Measurements from ENCODE around the gene TBCE.

TBCE gene

GRCh38 chr1:235409042-235409820 lies 42.0 kb downstream of the TBCE start:
- no peak for DNase-seq
- CTCF ChIA-PET, result interaction anchor here (1.2 kb wide), 1 partner anchor 8 kb away, joined by 5 read pairs; no protein-coding TSS in a partner anchor
- H3K36me3 Mint-ChIP-seq, result peaks cover 4% of the 10 kb centered on the region
- no peak overlapping the region for H3K4me3 Mint-ChIP-seq
- no peaks in the 10 kb centered on the region for H3K9me3 Mint-ChIP-seq
- no peak overlapping the region for H3K27ac Mint-ChIP-seq
- peaks cover 3% of the 10 kb centered on the region for H3K4me1 Mint-ChIP-seq
- H3K27me3 Mint-ChIP-seq, result no peaks in the 10 kb centered on the region

DNA sequence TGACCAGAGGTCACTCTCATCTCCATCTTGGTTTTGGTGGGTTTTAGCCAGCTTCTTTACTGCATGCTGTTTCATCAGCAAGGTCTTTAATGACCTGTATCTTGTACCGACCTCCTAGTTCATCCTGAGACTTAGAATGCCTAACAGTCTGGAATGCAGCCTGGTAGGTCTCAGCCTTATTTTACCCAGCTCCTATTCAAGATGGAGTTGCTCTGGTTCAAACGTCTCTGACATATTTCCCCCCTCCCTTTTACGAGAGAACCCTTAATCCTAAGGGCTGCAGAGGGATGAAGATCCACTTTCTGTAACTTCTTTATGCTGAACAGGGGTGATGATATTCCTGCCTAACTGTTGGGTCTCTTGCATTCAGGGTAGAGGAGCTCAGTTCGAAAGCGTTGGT lies 43.2 kb downstream of the TBCE start:
- no peak overlapping the region for H3K4me3 Mint-ChIP-seq
- DNase-seq, result no peak
- H3K4me1 Mint-ChIP-seq, result peaks cover 3% of the 10 kb centered on the region
- peaks cover 8% of the 10 kb centered on the region for H3K36me3 Mint-ChIP-seq
- no peaks in the 10 kb centered on the region for H3K27me3 Mint-ChIP-seq
- CTCF ChIA-PET, result interaction anchor here (1.2 kb wide), 1 partner anchor 157 kb away, joined by 4 read pairs; no protein-coding TSS in a partner anchor
- no peaks in the 10 kb centered on the region for H3K9me3 Mint-ChIP-seq
- no peak overlapping the region for H3K27ac Mint-ChIP-seq

- Mint-ChIP-seq H3K4me1 (peaks cover 3% of the 10 kb centered on the region), H3K27me3 (no peaks in the 10 kb centered on the region), H3K27ac (peak overlapping the region; percentile 26), H3K36me3 (peaks cover 8% of the 10 kb centered on the region), H3K4me3 (no peak overlapping the region), H3K9me3 (no peaks in the 10 kb centered on the region)
- no peak for DNase-seq
- CTCF ChIA-PET, result interaction anchor here (1.2 kb wide), 1 partner anchor 159 kb away, joined by 4 read pairs; no protein-coding TSS in a partner anchor
Observed at GRCh38 chr1:235411489-235412486, 44.6 kb downstream of the TBCE start.

- H3K27me3 Mint-ChIP-seq, result no peaks in the 10 kb centered on the region
- no peak overlapping the region for H3K4me3 Mint-ChIP-seq
- peak; percentile 72 for DNase-seq
- H3K27ac Mint-ChIP-seq, result no peak overlapping the region
- H3K4me1 Mint-ChIP-seq, result peaks cover 3% of the 10 kb centered on the region
- H3K36me3 Mint-ChIP-seq, result peaks cover 8% of the 10 kb centered on the region
- CTCF ChIA-PET, result interaction anchor here (0.6 to 3.4 kb wide), 26 partner anchors 10 to 928 kb away, joined by 3 to 47 read pairs (median 3); no protein-coding TSS in a partner anchor
- H3K9me3 Mint-ChIP-seq, result no peaks in the 10 kb centered on the region
Observed at GRCh38 chr1:235415008-235415904, 48.0 kb downstream of the TBCE start.

DNA sequence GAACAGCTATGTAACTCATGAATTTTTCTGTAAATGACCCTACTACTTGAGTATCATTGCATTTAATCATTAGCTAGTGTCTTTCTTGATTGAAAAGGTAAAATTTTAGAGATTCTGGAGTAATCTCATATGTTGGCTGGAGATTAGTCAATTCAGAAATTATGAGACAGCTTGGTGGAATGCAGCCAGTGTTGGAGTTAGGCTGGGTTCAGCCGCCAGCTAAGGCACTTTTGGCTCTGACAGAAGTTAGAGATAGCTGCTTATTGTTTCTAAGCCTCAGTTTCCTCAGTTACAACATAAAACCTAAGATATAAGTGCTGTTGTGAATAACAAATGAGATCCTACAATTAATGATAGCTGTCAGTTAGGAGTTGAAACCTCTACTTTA lies 49.4 kb downstream of the TBCE start:
- Mint-ChIP-seq H3K36me3 (peaks cover 8% of the 10 kb centered on the region), H3K27me3 (no peaks in the 10 kb centered on the region), H3K4me3 (no peak overlapping the region), H3K9me3 (no peaks in the 10 kb centered on the region), H3K4me1 (peaks cover 3% of the 10 kb centered on the region), H3K27ac (no peak overlapping the region)
- CTCF ChIA-PET, result interaction anchor here (0.6 to 3.4 kb wide), 41 partner anchors 8 to 1106 kb away, joined by 3 to 47 read pairs (median 5); partner anchors contain the start of genes RBM34 and TOMM20
- no peak for DNase-seq

- peaks cover 8% of the 10 kb centered on the region for H3K36me3 Mint-ChIP-seq
- H3K9me3 Mint-ChIP-seq, result no peaks in the 10 kb centered on the region
- no peak overlapping the region for H3K27ac Mint-ChIP-seq
- peaks cover 3% of the 10 kb centered on the region for H3K4me1 Mint-ChIP-seq
- no peak overlapping the region for H3K4me3 Mint-ChIP-seq
- CTCF ChIA-PET, result interaction anchor here (0.6 to 3.4 kb wide), 36 partner anchors 9 to 1106 kb away, joined by 3 to 47 read pairs (median 5); partner anchors contain the start of genes RBM34 and TOMM20
- peak; percentile 78 for DNase-seq
- no peaks in the 10 kb centered on the region for H3K27me3 Mint-ChIP-seq
Observed at GRCh38 chr1:235417086-235417697, 50.0 kb downstream of the TBCE start.

- H3K27me3 Mint-ChIP-seq, result no peaks in the 10 kb centered on the region
Observed at GRCh38 chr1:235421751-235422150, 54.5 kb downstream of the TBCE start.

DNA sequence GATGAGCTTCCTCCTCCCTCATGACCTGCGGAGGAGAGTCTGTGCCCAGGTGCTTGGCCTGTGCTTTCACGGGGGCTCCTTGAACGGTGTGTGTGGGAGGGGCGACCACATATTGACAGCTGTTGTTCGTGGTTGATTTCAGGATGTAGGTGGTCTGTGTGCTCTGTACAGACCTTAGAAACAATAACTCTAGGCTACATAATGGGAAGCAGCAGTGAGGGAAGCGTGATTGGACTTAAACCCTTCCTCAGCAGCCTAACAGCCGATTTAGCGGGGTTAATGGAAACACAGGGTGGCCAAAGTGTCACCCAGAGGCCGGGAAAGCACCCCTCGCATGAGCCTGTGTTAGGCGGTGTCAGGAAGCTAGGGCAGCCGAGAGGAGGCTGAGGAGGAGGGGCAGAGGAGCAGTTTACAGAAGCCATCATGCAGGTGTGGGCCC lies 56.0 kb downstream of the TBCE start:
- peaks cover 1% of the 10 kb centered on the region for H3K36me3 Mint-ChIP-seq
- H3K4me3 Mint-ChIP-seq, result no peak overlapping the region
- H3K9me3 Mint-ChIP-seq, result no peaks in the 10 kb centered on the region
- peak overlapping the region; percentile 1 for H3K27ac Mint-ChIP-seq
- peak; percentile 41 for DNase-seq
- H3K4me1 Mint-ChIP-seq, result peaks cover 23% of the 10 kb centered on the region
- no peaks in the 10 kb centered on the region for H3K27me3 Mint-ChIP-seq
- CTCF ChIA-PET, result interaction anchor here (1.7 kb wide), 1 partner anchor 936 kb away, joined by 3 read pairs; no protein-coding TSS in a partner anchor

More at GRCh38 chr1:235421751-235422150, 54.5 kb downstream of the TBCE start:
- no peaks in the 10 kb centered on the region for H3K9me3 Mint-ChIP-seq
- no peaks in the 10 kb centered on the region for H3K36me3 Mint-ChIP-seq
- CTCF ChIA-PET, result interaction anchor here (0.9 kb wide), 1 partner anchor 83 kb away, joined by 3 read pairs; the partner anchor contains the start of gene B3GALNT2
- no peak overlapping the region for H3K4me3 Mint-ChIP-seq
- no peak for DNase-seq
- H3K27ac Mint-ChIP-seq, result no peak overlapping the region
- H3K4me1 Mint-ChIP-seq, result peaks cover 23% of the 10 kb centered on the region

DNA sequence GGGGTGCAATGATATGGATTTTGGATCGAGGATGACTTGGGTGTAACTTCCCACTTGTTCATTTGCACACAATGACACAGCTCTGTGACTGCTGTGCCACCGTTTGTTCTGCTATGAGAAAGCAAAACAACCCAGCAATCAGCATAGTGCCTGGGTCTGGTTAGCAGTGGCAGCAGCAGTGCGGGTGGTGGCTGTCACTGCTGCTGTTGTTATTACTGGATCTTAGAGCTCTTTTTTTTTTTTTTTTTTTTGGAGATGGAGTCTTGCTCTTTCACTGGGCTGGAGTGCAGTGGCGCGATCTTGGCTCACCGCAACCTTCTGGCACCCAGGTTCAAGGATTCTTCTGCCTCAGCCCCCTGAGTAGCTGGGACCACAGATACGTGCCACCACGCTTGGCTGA lies 56.9 kb downstream of the TBCE start:
- CTCF ChIA-PET, result interaction anchor here (1.7 kb wide), 1 partner anchor 937 kb away, joined by 3 read pairs; no protein-coding TSS in a partner anchor
- H3K4me1 Mint-ChIP-seq, result peaks cover 23% of the 10 kb centered on the region
- no peak for DNase-seq
- no peak overlapping the region for H3K27ac Mint-ChIP-seq
- no peaks in the 10 kb centered on the region for H3K9me3 Mint-ChIP-seq
- no peak overlapping the region for H3K4me3 Mint-ChIP-seq
- H3K36me3 Mint-ChIP-seq, result peaks cover 3% of the 10 kb centered on the region
- H3K27me3 Mint-ChIP-seq, result no peaks in the 10 kb centered on the region

GRCh38 chr1:235425357-235425756 lies 58.1 kb downstream of the TBCE start:
- Mint-ChIP-seq H3K9me3 (no peaks in the 10 kb centered on the region), H3K36me3 (peaks cover 3% of the 10 kb centered on the region), H3K4me1 (peaks cover 23% of the 10 kb centered on the region), H3K4me3 (no peak overlapping the region), H3K27ac (no peak overlapping the region), H3K27me3 (no peaks in the 10 kb centered on the region)
- CTCF ChIA-PET, result no interaction called here
- DNase-seq, result no peak

- Mint-ChIP-seq H3K4me3 (no peak overlapping the region), H3K27me3 (no peaks in the 10 kb centered on the region), H3K27ac (no peak overlapping the region), H3K4me1 (peaks cover 23% of the 10 kb centered on the region), H3K9me3 (no peaks in the 10 kb centered on the region), H3K36me3 (peaks cover 3% of the 10 kb centered on the region)
- CTCF ChIA-PET, result interaction anchor here (1.7 kb wide), 1 partner anchor 9 kb away, joined by 7 read pairs; no protein-coding TSS in a partner anchor
- no peak for DNase-seq
Observed at GRCh38 chr1:235426143-235426542, 58.9 kb downstream of the TBCE start.

GRCh38 chr1:235426680-235427079 lies 59.5 kb downstream of the TBCE start:
- peaks cover 3% of the 10 kb centered on the region for H3K36me3 Mint-ChIP-seq
- H3K27ac Mint-ChIP-seq, result no peak overlapping the region
- no peak for DNase-seq
- H3K4me3 Mint-ChIP-seq, result no peak overlapping the region
- H3K4me1 Mint-ChIP-seq, result peaks cover 23% of the 10 kb centered on the region
- H3K9me3 Mint-ChIP-seq, result no peaks in the 10 kb centered on the region
- CTCF ChIA-PET, result interaction anchor here (0.8 to 1.7 kb wide), 2 partner anchors 10 to 86 kb away, joined by 3 to 7 read pairs; no protein-coding TSS in a partner anchor
- no peaks in the 10 kb centered on the region for H3K27me3 Mint-ChIP-seq
